ENCODE measurements around the gene CPN1. TPM values are rescaled to one million over a fixed set of nuclear protein-coding genes. Genes with fewer than 3 reads are reported as not detected.
A peak's percentile ranks its signal among the peaks of the same experiment; 100 is the strongest.

Gene CPN1
- total and polyA plus RNA-seq, 2 donors = 0.05 to 0.16 TPM

DNA sequence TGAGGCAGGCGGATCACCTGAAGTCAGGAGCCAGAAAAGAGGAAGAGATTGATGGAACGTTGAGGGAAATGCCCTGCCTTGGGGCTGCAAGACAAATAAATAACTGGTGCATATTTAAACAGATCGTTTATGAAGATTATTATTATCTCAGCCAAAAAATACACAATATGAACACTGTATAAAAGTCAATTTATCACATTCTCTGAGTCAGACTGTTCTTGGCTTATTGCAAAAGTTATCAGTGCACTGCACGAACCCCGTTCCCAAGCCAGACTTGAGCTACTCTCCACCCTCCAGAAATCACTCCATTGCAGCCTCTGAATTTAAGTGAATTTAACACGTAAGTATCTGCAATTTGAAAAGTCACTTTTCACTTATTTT is 73.5 kb downstream of the CPN1 start:
- Histone ChIP-seq H3K4me1 (ENCODE audit: insufficient read depth) (peaks cover 2% of the 10 kb centered on the region), H3K4me3 (ENCODE audit: low read depth, low read length) (peak overlapping the region; percentile 65), H3K36me3 (ENCODE audit: insufficient read depth) (no peaks in the 10 kb centered on the region), H3K27ac (ENCODE audit: low read depth) (peak overlapping the region; percentile 18)
- DNase-seq (ENCODE audit: extremely low spot score) = no peak
- WGBS = 22% methylated on average over 6 of the region's 6 CpGs

GRCh38 chr10:100007231-100008141 is 74.2 kb downstream of the CPN1 start:
- Histone ChIP-seq H3K36me3 (ENCODE audit: insufficient read depth) (no peaks in the 10 kb centered on the region), H3K4me1 (ENCODE audit: insufficient read depth) (peaks cover 2% of the 10 kb centered on the region), H3K27ac (ENCODE audit: low read depth) (peak overlapping the region; percentile 75), H3K4me3 (ENCODE audit: low read depth, low read length) (peak overlapping the region; percentile 65)
- DNase-seq (ENCODE audit: extremely low spot score) = no peak
- 43% methylated on average over 10 of the region's 10 CpGs for WGBS

DNA sequence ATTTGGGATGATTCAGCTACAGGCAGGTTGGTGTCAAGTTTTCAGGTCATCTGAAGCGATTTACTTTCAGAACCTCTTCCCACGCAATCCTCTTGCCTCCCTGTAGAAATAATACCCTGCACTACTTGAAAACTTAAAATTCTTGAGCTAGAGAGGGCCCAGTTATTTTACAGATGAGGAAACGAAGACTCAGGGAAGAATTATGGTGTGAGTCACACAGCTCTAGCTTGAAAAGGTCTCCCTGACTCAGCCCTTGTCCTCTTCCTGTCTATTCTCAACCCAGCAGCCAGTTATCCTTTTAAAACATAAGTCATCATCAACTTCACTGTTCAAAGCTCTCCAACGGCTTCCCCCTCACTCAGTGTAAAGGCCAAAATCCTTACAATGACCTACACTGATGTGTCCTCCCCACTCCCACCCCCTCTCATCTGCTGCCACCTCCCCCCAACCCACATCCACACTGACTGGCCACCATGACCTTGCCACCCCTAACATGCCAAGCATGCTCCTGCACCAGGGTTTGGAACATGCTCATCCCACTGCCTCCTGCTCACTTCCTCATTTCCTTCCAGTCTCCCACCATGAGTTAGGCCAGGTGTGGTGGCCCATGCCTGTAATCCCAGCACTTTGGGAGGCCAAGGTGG is 75.3 kb downstream of the CPN1 start:
- peaks cover 4% of the 10 kb centered on the region for H3K4me1 ChIP-seq (ENCODE audit: insufficient read depth)
- DNase-seq (ENCODE audit: extremely low spot score) = no peak
- 31% methylated on average over 4 of the region's 4 CpGs for WGBS

DNA sequence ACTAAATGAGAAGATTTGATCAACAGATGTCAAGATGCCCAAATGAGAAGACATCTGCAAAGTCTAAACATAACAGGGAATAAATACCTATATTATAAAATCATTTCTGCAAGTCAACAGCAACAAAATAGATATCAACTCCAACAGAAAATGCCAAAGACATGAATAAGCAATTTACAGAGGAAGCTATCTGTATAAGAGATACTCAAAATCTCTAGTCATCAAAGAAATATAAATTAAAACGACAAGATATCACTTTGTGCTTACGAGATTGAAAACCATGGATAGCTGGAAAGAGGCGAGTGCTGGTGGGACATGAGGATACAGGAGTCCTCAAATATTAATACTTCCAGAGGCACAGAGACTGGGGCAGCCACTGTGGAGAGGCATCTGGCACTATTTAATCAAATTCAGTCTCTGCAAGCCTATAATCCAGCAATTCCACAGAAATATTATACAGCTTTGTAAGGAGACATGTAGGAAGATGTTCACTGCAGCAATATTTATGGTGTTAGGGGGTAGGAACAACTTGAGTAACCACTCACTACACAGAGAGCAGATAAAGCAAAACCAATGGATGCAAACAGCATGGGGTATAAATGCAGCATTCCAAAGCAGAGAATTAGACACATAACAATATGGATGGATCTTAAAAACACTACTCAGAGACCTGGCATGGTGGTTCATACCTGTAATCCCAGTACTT is 76.7 kb downstream of the CPN1 start:
- Histone ChIP-seq H3K4me3 (ENCODE audit: low read depth, low read length) (no peak overlapping the region), H3K36me3 (ENCODE audit: insufficient read depth) (no peaks in the 10 kb centered on the region), H3K27ac (ENCODE audit: low read depth) (no peak overlapping the region), H3K4me1 (ENCODE audit: insufficient read depth) (peaks cover 4% of the 10 kb centered on the region)
- DNase-seq (ENCODE audit: extremely low spot score) = no peak
- WGBS = 59% methylated on average over 3 of the region's 3 CpGs

More for the DNA sequence above, 75.3 kb downstream of the CPN1 start:
- Histone ChIP-seq H3K36me3 (ENCODE audit: insufficient read depth) (no peaks in the 10 kb centered on the region), H3K4me3 (ENCODE audit: low read depth, low read length) (no peak overlapping the region), H3K27ac (ENCODE audit: low read depth) (peak overlapping the region; percentile 79)

DNA sequence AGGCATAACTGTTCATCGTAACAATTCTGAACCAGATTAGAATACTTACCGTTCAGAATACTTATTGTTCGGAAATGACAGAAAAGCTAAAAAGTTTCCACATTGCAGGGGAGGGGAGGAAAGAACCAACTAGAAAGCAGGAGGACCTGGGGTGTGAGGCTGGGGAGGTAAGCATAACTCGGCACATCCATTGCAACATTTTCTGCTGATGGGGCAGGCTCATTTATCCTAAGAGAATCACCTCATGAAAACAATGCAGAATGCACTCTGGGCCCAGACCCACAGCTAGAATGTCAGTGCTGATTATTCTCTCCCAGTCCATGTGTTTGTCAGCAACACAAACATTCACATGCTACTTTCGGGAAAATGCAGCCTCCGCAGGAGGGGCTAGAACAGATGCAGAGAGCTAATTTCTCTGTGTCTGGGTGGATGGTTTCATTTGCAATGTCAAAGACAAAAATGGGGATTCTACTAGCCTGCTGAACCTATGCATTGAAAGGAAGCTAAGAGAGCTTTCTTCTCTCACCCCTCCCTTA is 81.5 kb downstream of the CPN1 start:
- DNase-seq (ENCODE audit: extremely low spot score) = no peak
- Histone ChIP-seq H3K4me1 (ENCODE audit: insufficient read depth) (peaks cover 6% of the 10 kb centered on the region), H3K36me3 (ENCODE audit: insufficient read depth) (peaks cover 1% of the 10 kb centered on the region), H3K4me3 (ENCODE audit: low read depth, low read length) (no peak overlapping the region), H3K27ac (ENCODE audit: low read depth) (no peak overlapping the region)
- 77% methylated on average over 6 of the region's 6 CpGs for WGBS

GRCh38 chr10:99999319-100000108 is 82.2 kb downstream of the CPN1 start:
- no peak for DNase-seq (ENCODE audit: extremely low spot score)
- no peak overlapping the region for H3K4me3 ChIP-seq (ENCODE audit: low read depth, low read length)
- H3K36me3 ChIP-seq (ENCODE audit: insufficient read depth) = peaks cover 1% of the 10 kb centered on the region
- no peak overlapping the region for H3K27ac ChIP-seq (ENCODE audit: low read depth)
- 80% methylated on average over 8 of the region's 8 CpGs for WGBS
- peaks cover 6% of the 10 kb centered on the region for H3K4me1 ChIP-seq (ENCODE audit: insufficient read depth)

- no peak overlapping the region for H3K27ac ChIP-seq (ENCODE audit: low read depth)
- H3K4me3 ChIP-seq (ENCODE audit: low read depth, low read length) = no peak overlapping the region
- 70% methylated on average over 6 of the region's 6 CpGs for WGBS
Observed at GRCh38 chr10:99998889-99999288, 82.8 kb downstream of the CPN1 start.

DNA sequence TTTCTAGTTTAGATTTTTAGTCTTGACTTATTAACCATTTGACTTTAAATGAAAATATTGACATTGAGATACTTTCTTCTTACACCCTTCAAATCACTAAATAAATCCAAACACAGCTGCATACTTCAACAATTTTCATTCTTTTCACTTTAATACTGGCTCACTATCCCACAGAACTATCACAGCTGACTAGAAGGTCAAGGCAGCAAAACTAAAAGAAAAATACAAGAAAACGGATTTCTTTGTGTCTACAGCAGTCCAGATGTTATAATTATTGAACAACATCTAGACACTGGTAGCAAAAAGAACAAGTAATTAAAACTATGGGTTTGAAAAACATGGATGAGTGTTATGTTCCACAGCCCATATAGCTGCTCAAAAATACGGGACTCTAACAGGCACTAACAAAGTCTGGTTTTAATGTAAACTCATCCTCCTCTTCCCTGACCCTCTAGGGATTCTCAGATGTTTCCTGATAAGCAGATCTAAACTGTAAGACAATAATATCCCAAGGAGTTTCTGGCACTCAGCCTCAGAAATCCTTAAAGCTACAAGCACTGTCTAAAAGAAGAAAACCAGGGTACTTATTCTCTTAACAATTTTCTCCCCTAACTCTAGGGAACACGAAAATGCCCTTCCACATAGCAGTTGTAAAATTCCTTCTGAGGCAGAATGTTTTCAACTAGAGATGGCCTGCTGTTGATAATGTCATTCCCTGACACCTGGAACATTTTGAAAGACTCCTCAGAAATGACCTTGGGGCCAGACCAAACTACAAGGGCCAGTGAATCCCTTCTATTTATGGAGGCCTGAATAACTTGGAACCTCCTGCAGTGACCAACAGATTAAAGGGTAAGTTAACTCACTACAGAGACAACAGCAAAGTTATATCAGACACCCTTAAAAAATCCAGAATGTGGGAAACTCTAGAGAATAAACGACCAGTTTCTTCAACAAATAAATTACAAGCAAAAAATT is 84.7 kb downstream of the CPN1 start:
- H3K36me3 ChIP-seq (ENCODE audit: insufficient read depth) = peaks cover 1% of the 10 kb centered on the region
- H3K27ac ChIP-seq (ENCODE audit: low read depth) = peak overlapping the region; percentile 38
- H3K4me3 ChIP-seq (ENCODE audit: low read depth, low read length) = no peak overlapping the region
- H3K4me1 ChIP-seq (ENCODE audit: insufficient read depth) = peaks cover 4% of the 10 kb centered on the region
- peak; percentile 52 for DNase-seq (ENCODE audit: extremely low spot score)
- WGBS = 20% methylated on average over 4 of the region's 4 CpGs

More at GRCh38 chr10:99998889-99999288, 82.8 kb downstream of the CPN1 start:
- Histone ChIP-seq H3K36me3 (ENCODE audit: insufficient read depth) (peaks cover 1% of the 10 kb centered on the region), H3K4me1 (ENCODE audit: insufficient read depth) (peaks cover 6% of the 10 kb centered on the region)
- no peak for DNase-seq (ENCODE audit: extremely low spot score)

- 53% methylated on average over 3 of the region's 3 CpGs for WGBS
- peaks cover 1% of the 10 kb centered on the region for H3K36me3 ChIP-seq (ENCODE audit: insufficient read depth)
- H3K27ac ChIP-seq (ENCODE audit: low read depth) = no peak overlapping the region
- H3K4me1 ChIP-seq (ENCODE audit: insufficient read depth) = peaks cover 1% of the 10 kb centered on the region
- no peak overlapping the region for H3K4me3 ChIP-seq (ENCODE audit: low read depth, low read length)
- DNase-seq (ENCODE audit: extremely low spot score) = no peak
Observed at GRCh38 chr10:99995713-99996112, 86.0 kb downstream of the CPN1 start.

DNA sequence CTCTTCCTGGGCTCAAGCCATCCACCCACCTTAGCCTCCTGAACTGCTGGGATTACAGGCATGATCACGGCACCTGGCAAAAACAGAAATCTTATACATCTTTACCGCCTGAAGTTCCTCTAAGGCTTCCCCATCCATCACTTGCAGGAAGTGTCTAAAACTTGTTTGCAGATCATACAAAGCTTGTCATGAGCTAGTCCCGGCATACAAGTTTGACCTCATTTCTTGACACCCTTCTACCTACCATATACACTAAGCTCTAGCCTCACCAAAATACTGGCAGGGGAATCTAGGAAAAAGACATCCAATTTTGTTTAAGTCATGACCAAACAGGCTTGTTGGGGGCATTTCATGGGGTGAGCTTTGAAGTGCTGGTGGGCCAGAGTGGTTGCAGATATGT is 86.4 kb downstream of the CPN1 start:
- Histone ChIP-seq H3K36me3 (ENCODE audit: insufficient read depth) (peaks cover 1% of the 10 kb centered on the region), H3K4me3 (ENCODE audit: low read depth, low read length) (no peak overlapping the region), H3K4me1 (ENCODE audit: insufficient read depth) (peaks cover 1% of the 10 kb centered on the region), H3K27ac (ENCODE audit: low read depth) (no peak overlapping the region)
- no peak for DNase-seq (ENCODE audit: extremely low spot score)
- 79% methylated on average over 3 of the region's 3 CpGs for WGBS

- WGBS = 69% methylated on average over 5 of the region's 5 CpGs
- H3K4me3 ChIP-seq (ENCODE audit: low read depth, low read length) = no peak overlapping the region
- peaks cover 1% of the 10 kb centered on the region for H3K36me3 ChIP-seq (ENCODE audit: insufficient read depth)
- H3K4me1 ChIP-seq (ENCODE audit: insufficient read depth) = peaks cover 1% of the 10 kb centered on the region
- no peak for DNase-seq (ENCODE audit: extremely low spot score)
- H3K27ac ChIP-seq (ENCODE audit: low read depth) = no peak overlapping the region
Observed at GRCh38 chr10:99994801-99995200, 86.9 kb downstream of the CPN1 start.
